Epithelial cell of proximal tubule (primary cell): ENCODE data around the gene ZNF79. TPM values are rescaled to one million over a fixed set of nuclear protein-coding genes. Genes with fewer than 3 reads are reported as not detected.

Source experiments
- DNase-seq: peaks from one replicate; pipeline ENCODE4 v3.0.0-alpha.2; 2011; ENCODE audit warnings: low read depth
- H3K4me3 ChIP-seq: 2 replicates; pipeline ENCODE4 v1.5.1; 2011; ENCODE audit warnings: low read depth, mild to moderate bottlenecking, low read length
- total RNA-seq: library from RNA; depleted of rRNA; stranded (reverse); fragments of >200 nt; gene quantifications from 2 replicates; pipeline ENCODE4 v1.2.3, GENCODE V29; 2015
- TF ChIP-seq, protein P1 (sequence below): conservative IDR thresholded peaks from 2 replicates; pipeline ENCODE4 v1.5.1; 2012; ENCODE audit warnings: low read depth, mild to moderate bottlenecking, low read length

Gene ZNF79
- total RNA-seq, 1 donor from 2014 or later, result 7.4 TPM

GRCh38 chr9:127438394-127438793, 14.2 kb downstream of the ZNF79 start:
- no peak overlapping the region for H3K4me3 ChIP-seq
- TF ChIP-seq, protein P1, sequence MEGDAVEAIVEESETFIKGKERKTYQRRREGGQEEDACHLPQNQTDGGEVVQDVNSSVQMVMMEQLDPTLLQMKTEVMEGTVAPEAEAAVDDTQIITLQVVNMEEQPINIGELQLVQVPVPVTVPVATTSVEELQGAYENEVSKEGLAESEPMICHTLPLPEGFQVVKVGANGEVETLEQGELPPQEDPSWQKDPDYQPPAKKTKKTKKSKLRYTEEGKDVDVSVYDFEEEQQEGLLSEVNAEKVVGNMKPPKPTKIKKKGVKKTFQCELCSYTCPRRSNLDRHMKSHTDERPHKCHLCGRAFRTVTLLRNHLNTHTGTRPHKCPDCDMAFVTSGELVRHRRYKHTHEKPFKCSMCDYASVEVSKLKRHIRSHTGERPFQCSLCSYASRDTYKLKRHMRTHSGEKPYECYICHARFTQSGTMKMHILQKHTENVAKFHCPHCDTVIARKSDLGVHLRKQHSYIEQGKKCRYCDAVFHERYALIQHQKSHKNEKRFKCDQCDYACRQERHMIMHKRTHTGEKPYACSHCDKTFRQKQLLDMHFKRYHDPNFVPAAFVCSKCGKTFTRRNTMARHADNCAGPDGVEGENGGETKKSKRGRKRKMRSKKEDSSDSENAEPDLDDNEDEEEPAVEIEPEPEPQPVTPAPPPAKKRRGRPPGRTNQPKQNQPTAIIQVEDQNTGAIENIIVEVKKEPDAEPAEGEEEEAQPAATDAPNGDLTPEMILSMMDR, result no peak
- DNase-seq, result no peak

- no peak for DNase-seq
- H3K4me3 ChIP-seq, result no peak overlapping the region
- TF ChIP-seq, protein P1, result no peak
These were observed 20.2 kb downstream of the ZNF79 start for GRCh38 chr9:127444283-127444920.

DNA sequence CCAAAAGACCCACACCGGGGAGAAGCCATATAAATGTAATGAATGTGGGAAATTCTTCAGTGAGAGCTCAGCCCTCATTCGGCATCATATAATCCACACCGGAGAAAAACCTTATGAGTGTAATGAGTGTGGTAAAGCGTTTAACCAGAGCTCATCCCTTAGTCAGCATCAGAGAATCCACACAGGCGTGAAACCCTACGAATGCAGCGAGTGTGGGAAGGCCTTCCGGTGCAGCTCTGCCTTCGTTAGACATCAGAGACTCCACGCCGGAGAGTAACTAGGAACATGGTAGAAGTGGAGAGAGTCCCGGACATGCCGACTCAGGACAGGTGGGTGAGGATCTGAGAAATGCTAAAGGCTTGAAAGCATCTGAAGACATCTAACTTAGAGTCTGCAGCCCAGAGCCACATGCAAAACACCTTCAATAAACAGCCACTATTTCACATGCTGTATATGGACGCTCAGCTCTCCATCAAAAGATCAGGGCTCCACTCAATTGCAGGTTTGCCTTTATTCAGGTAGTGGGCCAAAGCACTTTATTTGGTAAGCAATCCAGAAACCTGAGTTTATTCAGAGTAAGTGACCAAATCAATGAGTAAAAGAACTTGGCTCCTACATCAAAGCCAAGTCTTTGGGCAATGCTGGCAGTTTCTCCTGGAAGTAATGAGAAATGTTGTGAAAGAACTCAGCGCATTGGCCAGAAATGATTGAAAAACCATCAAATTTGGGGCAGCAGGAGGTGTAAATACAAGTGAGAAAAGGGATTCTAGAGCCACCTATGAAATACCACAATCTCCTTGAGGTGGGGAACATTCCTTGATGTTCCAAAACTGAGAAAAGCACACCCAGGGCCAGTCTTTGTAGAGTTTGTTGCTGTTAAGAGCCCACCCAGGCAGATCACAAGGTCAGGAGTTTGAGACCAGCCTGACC, 21.0 kb downstream of the ZNF79 start:
- TF ChIP-seq, protein P1, result no peak
- DNase-seq, result no peak
- no peak overlapping the region for H3K4me3 ChIP-seq

GRCh38 chr9:127445851-127446712, 21.9 kb downstream of the ZNF79 start:
- TF ChIP-seq, protein P1, result no peak
- no peak for DNase-seq
- H3K4me3 ChIP-seq, result no peak overlapping the region

DNA sequence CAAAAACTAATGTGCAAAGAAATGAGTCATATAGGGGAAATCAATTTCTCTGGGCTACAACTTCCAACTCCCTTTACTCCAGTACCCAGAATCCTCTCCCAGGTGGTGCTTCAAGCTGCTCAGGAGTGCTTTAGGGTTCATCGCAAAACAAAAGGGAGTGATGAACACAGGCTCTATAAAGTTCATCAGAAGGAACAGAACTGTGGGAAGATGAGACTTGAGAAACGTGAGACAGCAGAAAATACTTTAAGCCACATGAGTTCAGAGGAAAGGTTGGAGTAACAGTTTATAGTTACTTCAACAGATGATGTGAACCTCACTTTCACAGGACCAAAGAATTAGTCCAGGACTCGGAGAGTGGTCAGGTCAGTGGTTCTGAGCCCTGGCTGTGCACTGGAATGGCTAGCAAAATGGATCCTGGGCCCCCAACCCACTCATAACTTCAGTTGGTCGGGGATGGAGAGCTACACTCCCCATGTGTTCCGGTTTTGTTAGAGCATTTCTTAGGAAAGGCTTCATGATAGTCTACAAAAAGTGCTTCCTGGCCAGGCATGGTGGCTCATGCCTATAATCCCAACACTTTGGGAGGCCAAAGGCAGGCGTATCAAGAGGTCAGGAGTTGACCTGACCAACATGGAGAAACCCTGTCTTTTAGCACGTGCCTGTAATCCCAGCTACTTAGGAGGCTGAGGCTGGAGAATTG, 22.7 kb downstream of the ZNF79 start:
- TF ChIP-seq, protein P1, result no peak
- no peak for DNase-seq
- H3K4me3 ChIP-seq, result no peak overlapping the region

GRCh38 chr9:127447416-127448111, 23.4 kb downstream of the ZNF79 start:
- TF ChIP-seq, protein P1, result no peak
- no peak for DNase-seq
- no peak overlapping the region for H3K4me3 ChIP-seq
